Pulmonary artery endothelial cell (primary cell): Measurements from ENCODE around the gene MON1A. TPM values are rescaled to one million over a fixed set of nuclear protein-coding genes. Genes with fewer than 3 reads are reported as not detected.

Source experiments
- total RNA-seq: library from RNA; depleted of rRNA; stranded (reverse); fragments of >200 nt; gene quantifications from 2 replicates; pipeline ENCODE4 v1.2.3, GENCODE V29; 2014

Gene MON1A
- total RNA-seq, 1 donor from 2014 or later = 15.4 TPM

Other genes with a start within 250 kb of the MON1A start
- gene MST1, start 240.3 kb downstream of the MON1A start, total RNA-seq = 2.2 and 2.8 TPM in 2 replicates
- 20.4 and 25.6 TPM in 2 replicates for gene RNF123, start 240.3 kb downstream of the MON1A start, total RNA-seq
- gene AMIGO3, start 210.1 kb downstream of the MON1A start, total RNA-seq = not detected in 2 replicates
- gene GMPPB, start 205.9 kb downstream of the MON1A start, total RNA-seq = 51.2 and 75.5 TPM in 2 replicates
- 46.7 and 66.8 TPM in 2 replicates for gene IP6K1, start 143.3 kb downstream of the MON1A start, total RNA-seq
- not detected in 2 replicates for gene CDHR4, start 129.9 kb downstream of the MON1A start, total RNA-seq
- 20.4 and 21.5 TPM in 2 replicates for gene INKA1, start 126.5 kb downstream of the MON1A start, total RNA-seq
- 29.5 and 42.2 TPM in 2 replicates for gene UBA7, start 115.9 kb downstream of the MON1A start, total RNA-seq
- gene TRAIP, start 73.2 kb downstream of the MON1A start, total RNA-seq = 4.4 and 5.1 TPM in 2 replicates
- under 0.01 and 0.04 TPM in 2 replicates for gene CAMKV, start 59.9 kb downstream of the MON1A start, total RNA-seq
- gene MST1R, start 25.9 kb downstream of the MON1A start, total RNA-seq = 0.99 and 1.0 TPM in 2 replicates
- gene RBM6, start 10.3 kb upstream of the MON1A start, total RNA-seq = 29.9 and 43.2 TPM in 2 replicates
- 116 and 184 TPM in 2 replicates for gene RBM5, start 159.1 kb upstream of the MON1A start, total RNA-seq
- gene SEMA3F, start 225.5 kb upstream of the MON1A start, total RNA-seq = 73.6 and 80.9 TPM in 2 replicates